SK-MEL-5 (cell line): Measurements from ENCODE around the gene C12orf43. TPM values are rescaled to one million over a fixed set of nuclear protein-coding genes. Genes with fewer than 3 reads are reported as not detected.

Experiments used
- DNase-seq: peaks from one replicate; pipeline ENCODE4 v3.0.0-alpha.2; 2016; ENCODE audit warnings: low read depth, low spot score
- in situ Hi-C: cut with HindIII; loops from 2 replicates; pipeline ENCODE4 v1.10.0; 2016; ENCODE audit warnings: low sequenced_read_pairs, high pct_unique_total_duplicates, low pct_unique_long_range_greater_than_20kb
- total RNA-seq: library from RNA; depleted of rRNA; stranded (reverse); fragments of >200 nt; shearing (Covaris generic); gene quantifications from 2 replicates; pipeline ENCODE4 v1.2.3, GENCODE V29; 2014

The C12orf43 gene
- total RNA-seq, 1 experiment from 2014 or later: 25.4 TPM

DNA sequence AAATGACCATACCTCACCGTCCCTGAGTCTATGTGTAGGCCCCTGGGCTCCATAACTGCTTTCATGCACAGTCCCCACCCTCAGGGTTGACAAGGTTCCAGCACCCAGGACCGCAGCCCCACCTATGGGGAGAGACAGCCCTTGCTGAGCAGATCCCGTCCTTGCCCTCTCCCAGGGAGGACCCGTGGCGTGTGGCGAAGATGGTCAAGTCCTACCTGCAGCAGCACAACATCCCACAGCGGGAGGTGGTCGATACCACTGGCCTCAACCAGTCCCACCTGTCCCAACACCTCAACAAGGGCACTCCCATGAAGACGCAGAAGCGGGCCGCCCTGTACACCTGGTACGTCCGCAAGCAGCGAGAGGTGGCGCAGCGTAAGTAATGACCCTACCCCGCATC is 27.6 kb downstream of the C12orf43 start:
- no peak for DNase-seq
- in situ Hi-C loops: no loop called here

DNA sequence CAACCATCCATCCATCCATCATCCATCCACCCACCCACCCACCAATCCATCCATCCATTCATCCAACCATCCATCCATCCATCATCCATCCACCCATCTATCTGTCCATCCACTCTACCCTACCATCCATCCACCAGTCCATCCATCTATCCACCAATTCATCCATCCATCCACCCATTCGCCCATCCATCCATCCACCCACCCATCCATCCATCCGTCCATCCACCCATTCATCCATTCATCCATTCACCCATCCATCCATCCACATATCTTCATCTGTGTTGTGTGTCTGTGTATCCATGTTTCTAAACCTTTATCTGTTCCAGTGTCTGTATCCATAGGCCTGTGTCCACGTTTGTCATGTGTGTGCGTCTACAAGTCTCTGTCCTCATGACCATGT is 28.1 kb downstream of the C12orf43 start:
- in situ Hi-C loops: no loop called here
- no peak for DNase-seq

DNA sequence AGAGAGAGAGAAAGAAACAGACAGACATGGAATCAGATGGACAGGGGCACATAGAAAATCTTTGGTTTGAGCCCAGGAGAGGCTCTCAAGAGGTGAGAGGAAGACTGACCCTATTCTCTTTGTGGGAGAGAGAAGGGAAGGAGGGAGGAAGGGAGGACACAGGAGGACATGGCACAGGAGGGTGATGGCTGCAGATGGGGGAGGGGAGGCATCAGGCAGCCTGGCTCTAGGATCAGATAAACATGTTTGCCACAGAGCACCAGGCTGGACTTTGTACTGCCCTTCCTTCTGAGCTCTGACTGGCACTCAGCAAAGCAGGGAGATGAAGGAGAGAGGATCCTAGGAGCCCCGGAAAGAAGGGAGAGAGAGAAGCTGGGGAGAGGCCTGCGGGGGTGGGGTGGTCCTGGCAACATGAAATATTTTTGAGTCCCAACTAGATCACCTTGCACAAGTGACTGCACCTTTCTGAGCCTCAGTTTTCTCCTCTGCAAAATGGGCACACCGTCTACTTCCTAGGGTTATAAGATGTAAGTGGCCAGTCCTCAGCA is 31.9 kb downstream of the C12orf43 start:
- in situ Hi-C loops: no loop called here
- no peak for DNase-seq

DNA sequence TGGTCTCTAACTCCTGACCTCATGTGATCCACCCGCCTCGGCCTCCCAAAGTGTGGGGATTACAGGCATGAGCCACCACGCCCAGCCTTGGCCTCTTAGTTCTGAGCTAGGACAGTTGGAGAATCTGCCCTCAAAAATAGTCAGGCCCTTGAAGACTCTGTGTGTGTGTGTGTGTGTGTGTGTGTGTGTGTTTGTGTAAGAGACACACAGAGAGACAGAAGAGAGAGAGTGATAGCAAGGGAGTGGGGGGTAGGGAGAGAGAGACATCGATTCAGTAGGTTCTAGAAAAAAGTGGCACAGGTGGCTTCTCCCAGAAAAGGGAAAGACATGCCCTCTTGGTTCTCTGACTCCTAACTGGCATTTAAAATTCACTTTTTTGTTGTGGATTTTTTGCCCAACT is 32.5 kb downstream of the C12orf43 start:
- in situ Hi-C loops: no loop called here
- DNase-seq: no peak

DNA sequence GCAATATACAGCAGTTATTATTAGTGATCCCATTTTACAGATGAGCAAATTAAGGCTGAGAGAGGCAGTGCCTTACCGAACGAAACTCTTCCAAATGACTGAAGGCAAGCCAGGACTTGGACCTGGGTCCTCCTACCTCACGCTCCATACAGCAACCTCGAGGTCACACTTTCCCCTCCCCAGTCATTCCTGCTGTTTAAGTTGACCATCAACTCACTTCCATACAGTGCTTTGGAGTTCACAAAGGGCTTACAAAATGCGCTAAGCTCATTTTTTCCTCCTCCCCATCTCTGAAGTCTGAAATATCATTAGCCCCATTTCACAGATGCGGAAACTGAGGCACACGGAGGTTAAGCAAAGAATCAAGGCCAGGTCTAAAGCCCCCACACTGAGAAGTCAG is 33.6 kb downstream of the C12orf43 start:
- no peak for DNase-seq
- in situ Hi-C loops: no loop called here

DNA sequence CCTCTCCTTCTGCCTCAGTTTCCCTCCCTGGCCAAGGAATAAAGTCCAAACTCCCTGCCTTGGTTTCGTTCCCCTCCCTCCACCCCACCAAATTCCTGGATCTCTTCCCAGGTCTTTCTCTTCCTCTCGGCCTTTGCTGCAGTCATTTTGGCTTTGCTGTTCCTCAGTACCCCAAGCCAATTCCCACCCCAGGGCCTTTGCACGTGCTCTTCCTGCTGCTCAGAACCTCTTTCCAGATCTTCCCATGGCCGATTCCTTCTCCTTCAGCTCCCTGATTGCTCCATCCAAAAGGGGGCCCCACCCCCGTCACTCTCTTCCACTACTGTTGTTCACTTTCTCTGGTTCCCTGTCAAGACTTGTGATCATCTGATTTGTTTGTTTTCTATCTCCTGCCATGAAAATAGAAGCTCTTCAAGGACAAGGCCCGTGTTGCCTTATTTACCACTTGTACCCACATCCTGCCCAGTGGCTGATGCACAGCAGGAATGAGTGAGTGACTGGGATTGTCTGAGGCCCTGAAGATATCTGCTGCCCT is 34.8 kb downstream of the C12orf43 start:
- in situ Hi-C loops: no loop called here
- DNase-seq: peak; percentile 18

DNA sequence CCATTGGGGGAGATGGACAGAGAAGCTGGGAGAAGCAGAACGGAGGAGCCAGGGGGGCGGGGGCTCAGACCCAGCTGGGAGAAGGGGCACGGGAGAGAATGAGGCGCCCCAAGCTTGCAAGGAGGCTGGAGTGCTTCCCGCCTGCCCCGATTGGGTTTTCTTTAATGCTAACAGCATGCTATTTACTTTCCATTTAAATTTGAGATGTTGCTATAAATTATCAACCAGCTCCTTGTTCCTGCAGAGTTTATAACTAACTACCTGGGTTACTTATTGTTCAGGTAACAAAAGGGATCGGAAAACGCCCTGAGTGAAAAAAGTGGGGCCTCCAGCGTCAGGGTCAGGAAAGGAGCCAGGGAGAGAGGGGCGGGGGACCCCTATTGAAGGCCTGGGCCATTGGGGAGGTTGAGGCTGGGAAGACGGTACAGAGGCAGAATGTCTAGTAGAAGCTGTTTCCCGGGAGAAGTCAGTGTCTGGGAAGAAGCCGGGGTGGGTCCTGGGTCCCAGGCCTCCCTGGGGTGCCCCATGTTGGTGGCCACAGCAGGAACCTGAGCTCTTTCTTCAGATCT is 35.4 kb downstream of the C12orf43 start:
- no peak for DNase-seq
- in situ Hi-C loops: no loop called here

DNA sequence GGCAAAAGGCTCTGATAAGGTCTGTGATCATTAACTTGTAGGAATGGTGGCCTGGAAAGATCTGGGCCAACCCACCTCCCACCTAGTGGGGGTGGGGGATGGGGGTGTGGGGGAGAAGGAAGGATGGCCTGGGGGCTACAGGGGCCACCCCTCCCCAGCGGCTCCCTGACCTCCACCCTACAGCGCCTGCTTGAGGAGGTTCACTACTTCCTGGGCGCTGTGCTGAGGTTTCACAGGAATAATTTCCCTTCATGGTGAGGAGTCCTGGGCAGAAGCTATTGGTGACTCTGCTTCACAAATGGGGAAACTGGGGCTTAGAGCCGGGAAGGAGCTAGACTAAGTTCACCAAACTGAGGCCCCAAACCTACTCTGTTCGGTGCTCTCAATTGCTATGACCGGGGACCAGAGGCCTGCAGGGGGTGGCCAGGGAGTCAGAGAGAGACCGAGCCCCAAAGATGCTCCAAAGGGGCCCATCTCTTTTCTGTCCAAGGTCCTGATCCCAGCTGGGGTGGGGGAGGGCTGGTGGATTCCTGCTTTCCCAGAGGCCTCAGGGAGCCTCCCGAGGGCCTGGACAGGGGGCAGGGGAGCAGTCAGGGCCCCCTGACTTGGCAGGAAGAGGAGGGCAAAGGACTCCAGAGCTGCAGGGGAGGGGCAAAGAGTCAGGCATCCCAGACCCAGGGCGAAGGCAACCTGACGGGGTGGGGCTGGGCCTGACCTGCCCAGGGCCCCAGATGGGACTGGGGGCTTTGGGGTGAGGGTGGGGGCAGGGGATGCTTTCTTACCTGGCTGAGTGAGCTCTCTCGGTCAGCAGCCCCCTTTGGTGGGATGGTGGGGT is 36.2 kb downstream of the C12orf43 start:
- DNase-seq: no peak
- in situ Hi-C loops: no loop called here

DNA sequence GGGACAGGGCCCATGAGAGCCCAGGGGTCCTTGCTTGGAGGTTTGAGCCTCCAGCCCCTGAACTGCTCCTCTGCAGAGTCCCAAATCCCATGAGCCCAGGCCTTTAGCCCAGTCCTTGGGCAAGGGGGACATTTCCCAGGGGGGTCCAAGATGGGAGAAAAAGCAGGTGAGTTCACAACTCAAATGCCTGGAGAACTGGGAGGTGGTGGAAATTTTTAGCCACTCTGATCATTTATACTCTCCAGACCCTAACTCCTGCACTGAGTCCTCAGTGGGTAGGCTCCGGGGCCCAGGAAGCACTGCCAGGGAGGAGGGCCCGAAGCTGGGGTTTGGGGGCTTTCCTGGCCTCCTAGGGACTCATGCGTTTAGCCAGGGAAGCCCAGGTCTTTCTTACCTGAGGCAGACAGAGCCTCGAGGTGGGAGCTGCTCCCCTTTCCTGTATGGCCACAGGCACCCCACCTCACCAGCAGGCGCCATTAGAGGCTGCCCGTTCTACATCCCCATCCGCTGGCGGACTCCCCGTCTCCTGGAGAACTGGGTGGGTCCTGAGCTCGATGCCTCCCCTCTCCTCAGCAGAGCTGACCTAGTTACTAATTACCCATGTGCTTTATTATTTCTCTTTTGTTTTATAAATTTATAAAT is 36.9 kb downstream of the C12orf43 start:
- DNase-seq: no peak
- in situ Hi-C loops: no loop called here

DNA sequence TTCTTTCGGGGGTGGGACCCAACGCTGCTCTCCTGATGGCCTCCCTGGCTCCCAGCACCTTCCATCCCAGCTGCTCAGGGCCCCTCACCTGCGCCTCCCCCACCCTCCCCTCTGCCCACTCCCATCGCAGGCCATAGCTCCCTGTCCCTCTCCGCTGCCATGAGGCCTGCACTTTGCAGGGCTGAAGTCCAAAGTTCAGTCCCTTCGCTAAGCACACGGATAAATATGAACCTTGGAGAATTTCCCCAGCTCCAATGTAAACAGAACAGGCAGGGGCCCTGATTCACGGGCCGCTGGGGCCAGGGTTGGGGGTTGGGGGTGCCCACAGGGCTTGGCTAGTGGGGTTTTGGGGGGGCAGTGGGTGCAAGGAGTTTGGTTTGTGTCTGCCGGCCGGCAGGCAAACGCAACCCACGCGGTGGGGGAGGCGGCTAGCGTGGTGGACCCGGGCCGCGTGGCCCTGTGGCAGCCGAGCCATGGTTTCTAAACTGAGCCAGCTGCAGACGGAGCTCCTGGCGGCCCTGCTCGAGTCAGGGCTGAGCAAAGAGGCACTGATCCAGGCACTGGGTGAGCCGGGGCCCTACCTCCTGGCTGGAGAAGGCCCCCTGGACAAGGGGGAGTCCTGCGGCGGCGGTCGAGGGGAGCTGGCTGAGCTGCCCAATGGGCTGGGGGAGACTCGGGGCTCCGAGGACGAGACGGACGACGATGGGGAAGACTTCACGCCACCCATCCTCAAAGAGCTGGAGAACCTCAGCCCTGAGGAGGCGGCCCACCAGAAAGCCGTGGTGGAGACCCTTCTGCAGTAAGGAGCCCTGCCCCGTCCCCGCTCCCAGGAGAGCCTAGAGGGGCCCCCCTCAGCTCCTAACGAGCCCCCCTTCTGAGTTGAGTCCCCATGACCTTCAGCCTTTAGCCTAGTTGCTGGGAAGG is 37.7 kb downstream of the C12orf43 start, which contains the start of gene HNF1A:
TSS of gene HNF1A (plus strand) at position 248 of the 924 bp plus-strand sequence. CDS start at position 474, 226 bp downstream.
- in situ Hi-C loops: no loop called here
- DNase-seq: no peak

DNA sequence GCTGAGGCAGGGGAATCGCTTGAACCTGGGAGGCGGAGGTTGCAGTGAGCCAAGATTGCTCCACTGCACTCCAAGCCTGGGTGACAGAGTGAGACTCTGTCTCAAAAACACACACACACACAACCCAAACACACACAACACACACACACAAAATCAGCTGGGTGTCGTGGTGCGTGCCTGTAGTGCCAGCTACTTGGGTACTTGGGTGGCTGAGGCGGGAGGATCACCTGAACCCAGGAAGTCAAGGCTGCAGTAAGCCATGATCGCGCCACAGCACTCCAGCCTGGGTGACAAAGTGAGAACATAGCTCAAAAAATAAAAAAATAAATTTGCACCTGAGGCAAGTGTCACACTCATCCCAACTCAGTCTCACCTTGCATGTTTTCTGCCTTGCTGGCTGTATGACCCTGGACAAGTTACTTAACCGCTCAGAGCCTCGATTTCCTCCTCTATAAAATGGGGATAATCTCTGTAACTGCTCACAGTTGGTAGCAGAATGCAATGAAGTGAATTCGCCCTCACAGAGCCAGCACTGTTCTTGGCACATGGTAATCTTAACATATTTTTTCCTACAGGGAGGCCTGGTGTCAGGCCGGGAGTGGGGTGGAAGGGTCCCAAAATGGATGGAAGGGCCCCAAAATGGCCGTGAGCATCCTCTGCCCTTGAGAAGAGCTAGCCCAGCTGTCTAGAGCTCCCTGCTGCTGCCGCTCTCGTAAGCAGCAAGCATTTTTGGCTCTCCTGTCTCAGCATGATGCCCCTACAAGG is 38.6 kb downstream of the C12orf43 start:
- in situ Hi-C loops: no loop called here
- DNase-seq: no peak

DNA sequence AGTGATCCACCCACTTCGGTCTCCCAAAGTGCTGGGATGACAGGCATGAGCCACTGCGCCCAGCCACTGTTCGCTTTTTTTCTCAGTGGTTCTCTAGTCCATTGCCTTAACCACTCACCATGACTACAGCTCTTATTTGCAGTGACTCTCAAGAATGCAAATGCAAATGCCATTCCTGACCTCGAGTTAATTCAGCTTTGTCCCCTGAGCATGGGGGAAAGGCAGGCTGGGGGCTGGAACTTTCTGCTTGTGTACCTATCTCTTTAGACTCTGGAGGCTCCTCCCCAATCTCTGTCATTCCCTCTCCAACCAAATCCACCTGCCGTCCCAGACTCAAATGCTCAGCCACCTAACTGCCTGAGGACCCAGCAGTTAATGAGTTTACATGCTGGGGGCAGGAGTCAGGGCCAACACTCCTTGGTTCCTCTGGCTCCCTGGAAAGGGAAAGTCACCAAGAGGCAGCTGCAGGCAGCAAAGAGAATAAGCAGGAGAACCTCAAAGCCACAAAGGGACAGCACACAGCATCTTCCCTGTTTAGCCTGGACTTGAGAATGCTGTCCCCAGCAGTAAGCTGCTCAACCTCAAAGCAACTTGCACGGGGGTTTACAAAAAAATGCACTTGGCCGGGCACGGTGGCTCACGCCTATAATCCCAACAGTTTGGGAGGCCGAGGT is 43.3 kb downstream of the C12orf43 start:
- in situ Hi-C loops: no loop called here
- DNase-seq: no peak

DNA sequence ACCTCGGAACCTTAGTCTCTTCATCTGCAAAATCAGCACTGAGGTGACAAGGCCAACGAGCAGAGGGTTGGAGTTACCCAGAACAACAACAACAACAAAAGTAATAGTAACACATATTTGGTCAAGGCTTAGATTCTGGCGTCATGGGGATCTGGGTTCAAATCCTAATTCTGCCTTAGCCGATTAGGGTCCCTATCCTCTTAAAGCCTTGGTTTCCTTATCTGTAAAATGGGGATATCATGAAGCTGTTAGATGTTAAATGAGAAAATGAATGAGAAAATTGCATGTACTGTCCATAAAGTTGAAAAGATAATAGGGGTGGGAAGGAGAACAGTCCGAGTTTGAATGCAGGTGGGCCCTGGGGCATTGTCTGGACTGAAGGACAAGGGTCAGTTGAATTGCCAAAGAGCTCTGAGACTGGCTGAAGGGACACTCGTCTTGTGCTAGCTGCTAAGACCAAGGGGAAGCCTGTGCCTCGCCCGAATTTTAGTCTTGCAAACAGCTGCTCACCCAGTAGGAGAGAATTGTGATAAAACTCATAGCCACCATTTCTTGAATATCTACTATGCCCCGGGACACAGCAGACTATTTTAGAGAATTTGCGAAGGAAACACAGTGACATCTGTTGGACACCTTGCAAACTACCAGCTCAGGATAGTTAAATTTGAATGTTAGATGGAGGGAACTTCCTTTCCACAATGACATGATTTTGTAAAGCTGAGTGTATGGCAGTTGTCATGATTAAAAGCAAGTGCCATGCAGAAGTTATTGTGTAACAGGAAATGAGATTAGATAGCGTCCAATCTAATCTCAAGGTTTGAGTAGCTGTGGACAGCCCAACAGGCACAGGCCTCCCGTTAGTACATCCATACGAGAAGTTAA is 44.7 kb downstream of the C12orf43 start:
- in situ Hi-C loops: no loop called here
- peak; percentile 85 for DNase-seq

DNA sequence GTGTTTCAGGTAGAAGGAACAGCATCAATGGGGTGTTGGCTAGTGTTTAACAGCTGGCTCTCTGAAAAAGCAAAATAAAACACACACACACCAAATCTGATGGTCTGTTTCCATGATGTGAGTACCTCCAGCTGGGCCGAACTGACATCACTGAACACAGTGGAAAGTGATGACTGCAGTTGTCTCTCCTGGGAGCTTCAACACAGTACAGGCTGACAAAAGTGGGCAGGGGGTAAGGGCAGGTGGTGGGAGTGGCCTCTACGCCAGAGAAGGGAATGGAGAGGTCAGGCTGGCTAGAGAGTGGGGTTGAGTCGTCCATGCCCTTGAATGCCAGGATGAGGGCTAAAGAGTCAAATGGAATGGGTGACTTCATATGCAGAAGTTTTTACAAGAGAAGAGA is 46.0 kb downstream of the C12orf43 start:
- no peak for DNase-seq
- in situ Hi-C loops: no loop called here

DNA sequence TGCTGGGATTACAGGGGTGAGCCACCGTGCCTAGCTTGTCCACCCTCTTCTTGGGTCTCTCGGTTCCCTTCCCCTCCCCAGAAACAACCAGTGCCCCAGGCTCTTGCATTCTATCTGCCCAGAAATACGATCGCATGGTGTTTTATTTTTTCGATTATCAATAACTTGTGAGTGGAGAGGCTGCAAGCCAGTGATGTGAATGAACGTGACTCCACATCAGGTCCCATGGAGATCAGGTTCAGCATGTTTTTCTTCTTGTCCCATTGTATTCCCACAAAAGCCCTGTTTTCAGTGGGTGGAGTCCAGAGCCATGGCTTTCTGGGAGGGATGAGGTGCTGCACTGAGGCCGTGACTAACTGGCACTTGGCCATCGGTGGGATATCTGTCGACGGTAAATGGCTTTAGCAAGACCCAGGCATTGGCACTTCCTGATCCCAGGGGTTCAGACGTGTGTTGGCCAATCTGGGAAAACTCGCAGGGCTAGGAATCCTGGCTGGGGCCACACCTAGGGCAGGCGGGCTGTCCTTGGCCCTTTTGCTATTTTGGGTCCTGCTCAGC is 50.7 kb downstream of the C12orf43 start:
- in situ Hi-C loops: no loop called here

More for the DNA sequence above, 50.7 kb downstream of the C12orf43 start:
- no peak for DNase-seq
